GM19099 (cell line): Measurements from ENCODE around the gene TMEM185B.

ENCODE experiments used
- POLR2A ChIP-seq: IDR thresholded peaks from 3 replicates; pipeline ENCODE4 v1.6.1; 2011; ENCODE audit warnings: low read depth; ENCODE audit not compliant: insufficient read length; ENCODE audit errors: extremely low read depth

TMEM185B gene

DNA sequence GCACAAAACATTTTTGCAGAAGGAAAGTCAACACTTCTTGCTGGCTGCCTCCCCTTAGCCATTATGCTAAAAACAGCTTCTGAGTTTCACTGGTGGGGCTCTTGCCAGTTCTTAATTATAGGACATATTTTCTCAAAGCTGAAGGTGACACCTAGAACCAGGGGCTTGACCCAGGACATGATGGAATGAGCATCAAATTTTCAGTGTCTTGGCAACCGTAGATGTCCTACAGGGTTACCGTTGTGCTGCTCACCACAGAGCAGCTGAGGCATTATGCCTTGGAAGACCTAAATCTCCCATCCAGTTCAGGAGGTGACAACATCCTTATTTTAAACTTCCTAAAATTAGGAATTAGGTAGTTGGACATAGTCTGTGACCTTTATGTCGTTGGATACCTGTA, 46.7 kb downstream of the TMEM185B start:
- no peak for TF ChIP-seq POLR2A

DNA sequence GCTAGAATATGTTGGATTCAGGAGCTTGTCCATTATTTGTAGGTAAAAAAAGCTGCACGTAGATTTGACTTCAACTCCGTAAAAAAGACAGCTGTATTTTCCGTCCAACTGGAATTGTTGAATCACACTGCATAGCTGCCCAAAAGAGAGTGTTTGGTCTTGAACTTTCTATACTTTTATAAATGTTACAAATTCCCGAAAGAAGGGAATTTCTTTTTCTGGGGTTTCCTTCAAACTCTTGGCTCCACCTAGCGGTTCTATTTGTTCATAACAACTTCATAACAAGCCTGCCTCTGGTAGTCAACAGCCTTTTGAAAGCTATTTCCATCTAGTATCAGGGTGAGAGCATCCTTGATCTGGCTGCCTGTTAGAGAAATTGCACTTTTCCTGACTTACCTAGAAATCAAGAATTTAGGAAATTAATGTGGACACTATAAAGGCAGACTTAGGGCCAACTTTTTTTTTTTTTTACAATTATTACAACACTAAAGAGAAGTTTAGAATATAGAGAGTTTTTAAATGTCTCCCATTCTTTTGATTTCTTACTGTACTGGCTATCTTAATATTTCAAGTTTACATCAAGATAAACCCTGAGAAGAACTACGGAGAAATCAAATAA, 48.1 kb downstream of the TMEM185B start:
- no peak for TF ChIP-seq POLR2A
